ENCODE results near the gene EMC7.

EMC7 gene

DNA sequence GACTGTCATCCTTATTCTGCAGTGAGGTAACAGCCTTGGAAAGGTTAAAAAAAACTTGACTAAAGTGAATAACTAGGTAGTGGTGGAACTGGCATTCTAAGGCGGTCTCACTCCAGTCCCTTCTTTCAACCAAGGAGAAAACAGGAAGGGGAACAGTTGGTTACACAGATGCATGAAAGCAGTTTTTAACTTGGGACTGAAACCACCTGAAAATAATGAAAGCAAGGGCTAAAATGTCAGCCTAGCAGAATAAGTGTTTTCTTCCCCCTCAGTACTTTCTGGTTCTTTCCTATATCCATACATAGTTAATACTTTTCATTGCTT, 61.9 kb downstream of the EMC7 start:
- TF ChIP-seq, protein P1, sequence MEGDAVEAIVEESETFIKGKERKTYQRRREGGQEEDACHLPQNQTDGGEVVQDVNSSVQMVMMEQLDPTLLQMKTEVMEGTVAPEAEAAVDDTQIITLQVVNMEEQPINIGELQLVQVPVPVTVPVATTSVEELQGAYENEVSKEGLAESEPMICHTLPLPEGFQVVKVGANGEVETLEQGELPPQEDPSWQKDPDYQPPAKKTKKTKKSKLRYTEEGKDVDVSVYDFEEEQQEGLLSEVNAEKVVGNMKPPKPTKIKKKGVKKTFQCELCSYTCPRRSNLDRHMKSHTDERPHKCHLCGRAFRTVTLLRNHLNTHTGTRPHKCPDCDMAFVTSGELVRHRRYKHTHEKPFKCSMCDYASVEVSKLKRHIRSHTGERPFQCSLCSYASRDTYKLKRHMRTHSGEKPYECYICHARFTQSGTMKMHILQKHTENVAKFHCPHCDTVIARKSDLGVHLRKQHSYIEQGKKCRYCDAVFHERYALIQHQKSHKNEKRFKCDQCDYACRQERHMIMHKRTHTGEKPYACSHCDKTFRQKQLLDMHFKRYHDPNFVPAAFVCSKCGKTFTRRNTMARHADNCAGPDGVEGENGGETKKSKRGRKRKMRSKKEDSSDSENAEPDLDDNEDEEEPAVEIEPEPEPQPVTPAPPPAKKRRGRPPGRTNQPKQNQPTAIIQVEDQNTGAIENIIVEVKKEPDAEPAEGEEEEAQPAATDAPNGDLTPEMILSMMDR (IDR thresholded peaks at IDR 0.05; ENCODE audit: insufficient read depth, missing control alignments) = no peak
- no peak for FAIRE-seq

DNA sequence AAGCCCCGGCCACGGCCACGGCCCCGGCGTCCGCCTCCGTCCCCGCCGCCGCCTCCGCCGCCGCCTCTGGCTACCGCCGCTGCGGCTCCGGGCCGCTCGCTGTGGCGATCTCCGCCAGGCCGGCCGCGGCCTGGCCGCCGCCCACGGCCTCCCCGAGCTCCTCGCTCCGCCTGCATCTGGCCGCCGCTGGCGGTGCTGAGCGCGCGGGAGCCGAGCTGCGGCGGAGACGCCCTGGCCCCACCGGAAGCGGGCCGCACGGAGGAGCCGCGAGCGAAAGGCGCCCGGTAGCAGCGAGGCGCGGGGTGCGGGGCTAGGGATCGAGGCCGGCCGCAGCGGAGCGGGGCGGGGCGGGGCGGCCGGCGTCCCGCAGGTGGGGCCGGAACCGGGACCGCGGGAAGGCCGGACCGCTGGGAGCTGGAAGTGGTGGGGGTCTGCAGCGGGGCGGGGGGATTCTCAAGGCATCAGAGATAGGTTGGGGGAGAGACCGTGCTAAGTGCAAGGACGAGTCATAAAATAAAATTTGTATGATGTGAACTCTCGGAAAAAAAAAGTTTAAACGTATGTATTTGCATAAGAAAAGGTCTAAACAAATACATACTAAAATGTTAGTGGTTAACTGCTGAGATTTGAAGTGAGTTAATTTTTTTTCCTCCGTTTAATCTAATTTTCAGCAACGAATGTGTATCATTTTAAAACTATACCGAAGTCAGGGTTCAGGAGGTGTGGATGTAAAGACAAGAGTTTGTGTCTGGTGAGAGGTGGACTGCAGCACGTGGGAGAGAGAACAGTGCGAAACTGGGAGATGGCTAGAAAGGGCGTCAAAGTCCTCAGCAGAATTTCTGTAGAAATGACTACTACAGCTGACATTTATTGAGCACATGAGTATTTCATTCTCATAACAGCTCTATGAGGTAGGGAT, 62.5 kb downstream of the EMC7 start, which contains the start of gene AVEN:
Gene AVEN (minus strand): TSS at position 334 of the 919 bp plus-strand sequence. CDS start 158 bp downstream, at position 176.
- DNase-seq (ENCODE audit: insufficient read length, low spot score) = no peak
- no peak for FAIRE-seq
- TF ChIP-seq, protein P1 (IDR thresholded peaks at IDR 0.05; ENCODE audit: insufficient read depth, missing control alignments) = no peak

More for the DNA sequence above, 61.9 kb downstream of the EMC7 start:
- DNase-seq (ENCODE audit: insufficient read length, low spot score) = no peak

- TF ChIP-seq, protein P1 (IDR thresholded peaks at IDR 0.05; ENCODE audit: insufficient read depth, missing control alignments) = no peak
- DNase-seq (ENCODE audit: insufficient read length, low spot score) (peak; percentile 23), FAIRE-seq (no peak)
These were observed 63.4 kb downstream of the EMC7 start for GRCh38 chr15:34038023-34038870.
